KOPT-K1 (cell line): ENCODE results near the gene ELP5.

Source experiments
- H3K27ac ChIP-seq: fragments of 200-600 bp; sonication (generic); 2 replicates; pipeline ENCODE4 v1.5.1; 2016; ENCODE audit warnings: antibody characterized with exemption, mild to moderate bottlenecking, low read depth, low read length; ENCODE audit not compliant: poor library complexity, severe bottlenecking
- H3K36me3 ChIP-seq: fragments of 200-600 bp; sonication (generic); 2 replicates; pipeline ENCODE4 v1.5.1; 2017; ENCODE audit warnings: antibody characterized with exemption, mild to moderate bottlenecking, low read length, moderate library complexity; ENCODE audit not compliant: insufficient read depth
- H3K9me3 ChIP-seq: fragments of 200-600 bp; sonication (generic); 2 replicates; pipeline ENCODE4 v1.5.1; 2017; ENCODE audit warnings: antibody characterized with exemption, low read length, mild to moderate bottlenecking; ENCODE audit not compliant: insufficient read depth, poor library complexity, severe bottlenecking

The ELP5 gene

GRCh38 chr17:7216242-7217112 is 35.5 kb upstream of the ELP5 start:
- Histone ChIP-seq H3K9me3 (no peaks in the 10 kb centered on the region), H3K27ac (peak overlapping the region; percentile 54), H3K36me3 (no peaks in the 10 kb centered on the region)

GRCh38 chr17:7217113-7217987 is 34.7 kb upstream of the ELP5 start:
- peak overlapping the region; percentile 59 for H3K27ac ChIP-seq

GRCh38 chr17:7218166-7218565 is 33.8 kb upstream of the ELP5 start:
- Histone ChIP-seq H3K27ac (peak overlapping the region; percentile 59), H3K36me3 (peaks cover 14% of the 10 kb centered on the region), H3K9me3 (no peaks in the 10 kb centered on the region)

More at GRCh38 chr17:7217113-7217987, 34.7 kb upstream of the ELP5 start:
- peaks cover 6% of the 10 kb centered on the region; the same call in 1 of the 2 replicates for H3K36me3 ChIP-seq
- H3K9me3 ChIP-seq = no peaks in the 10 kb centered on the region

GRCh38 chr17:7218758-7219157 is 33.3 kb upstream of the ELP5 start:
- peaks cover 20% of the 10 kb centered on the region for H3K36me3 ChIP-seq
- peak overlapping the region; percentile 77 for H3K27ac ChIP-seq
- H3K9me3 ChIP-seq = no peaks in the 10 kb centered on the region

- H3K36me3 ChIP-seq = peaks cover 26% of the 10 kb centered on the region
- H3K27ac ChIP-seq = peak overlapping the region; percentile 77
- H3K9me3 ChIP-seq = no peaks in the 10 kb centered on the region
Measured at GRCh38 chr17:7219229-7219811, 32.7 kb upstream of the ELP5 start.

- H3K36me3 ChIP-seq = peaks cover 32% of the 10 kb centered on the region
- no peaks in the 10 kb centered on the region for H3K9me3 ChIP-seq
- H3K27ac ChIP-seq = peak within 1 kb of the TSS; percentile 77
Measured at GRCh38 chr17:7219812-7220592, 32.0 kb upstream of the ELP5 start, which contains the start of the genes ACADVL and DLG4. ACADVL (plus strand) TSS chr17:7219938; CDS start chr17:7219985, 47 bp downstream. DLG4 (minus strand) TSS chr17:7219836.

GRCh38 chr17:7220593-7221277 is 31.3 kb upstream of the ELP5 start:
- peaks cover 40% of the 10 kb centered on the region for H3K36me3 ChIP-seq
- peak overlapping the region; percentile 77 for H3K27ac ChIP-seq
- H3K9me3 ChIP-seq = no peaks in the 10 kb centered on the region

GRCh38 chr17:7221278-7222092 is 30.5 kb upstream of the ELP5 start:
- no peak overlapping the region for H3K27ac ChIP-seq
- no peaks in the 10 kb centered on the region for H3K9me3 ChIP-seq
- peaks cover 47% of the 10 kb centered on the region for H3K36me3 ChIP-seq

- Histone ChIP-seq H3K36me3 (peaks cover 56% of the 10 kb centered on the region), H3K9me3 (no peaks in the 10 kb centered on the region), H3K27ac (no peak overlapping the region)
Measured at GRCh38 chr17:7222093-7222971, 29.7 kb upstream of the ELP5 start.

- H3K9me3 ChIP-seq = no peaks in the 10 kb centered on the region
- H3K36me3 ChIP-seq = peaks cover 62% of the 10 kb centered on the region
- no peak overlapping the region for H3K27ac ChIP-seq
Measured at GRCh38 chr17:7222972-7223292, 29.1 kb upstream of the ELP5 start.

- Histone ChIP-seq H3K36me3 (peaks cover 66% of the 10 kb centered on the region), H3K27ac (no peak overlapping the region), H3K9me3 (no peaks in the 10 kb centered on the region)
Measured at GRCh38 chr17:7223375-7223774, 28.6 kb upstream of the ELP5 start.

- H3K36me3 ChIP-seq = peaks cover 74% of the 10 kb centered on the region
- no peak overlapping the region for H3K27ac ChIP-seq
- no peaks in the 10 kb centered on the region for H3K9me3 ChIP-seq
Measured at GRCh38 chr17:7224110-7224509, 27.9 kb upstream of the ELP5 start.
